WTC11 (cell line): ENCODE data around the gene HHAT. TPM values are rescaled to one million over a fixed set of nuclear protein-coding genes. Genes with fewer than 3 reads are reported as not detected.

Experiments used
- ATAC-seq: fragments of 200-7000 bp; cut with Tn5 transposase; 2 replicates; pipeline ENCODE4 v1.10.0; 2021; ENCODE audit warnings: mild to moderate bottlenecking, moderate library complexity
- CTCF ChIA-PET: fragments of 300-600 bp; sonication (Branson Sonifier 250); formaldehyde crosslinking; loops from one replicate; lab custom pipeline; 2021; ENCODE audit warnings: antibody characterized with exemption; lab: Charles Lee
- POLR2A ChIA-PET: fragments of 350-600 bp; sonication (Branson Sonifier 250); formaldehyde crosslinking; loops from one replicate; lab custom pipeline; 2021; ENCODE audit warnings: antibody characterized with exemption; lab: Charles Lee
- DNase-seq: peaks from one replicate; pipeline ENCODE4 v3.0.0; 2021; ENCODE audit warnings: low spot score
- H3K27ac Mint-ChIP-seq: 2 replicates; pipeline ENCODE4 v1.8.0; 2021; ENCODE audit warnings: mixed read lengths
- H3K27me3 Mint-ChIP-seq: 2 replicates; pipeline ENCODE4 v1.8.0; 2021; ENCODE audit warnings: low read depth, mild to moderate bottlenecking, moderate library complexity, mixed read lengths
- H3K36me3 Mint-ChIP-seq: 2 replicates; pipeline ENCODE4 v1.8.0; 2021; ENCODE audit warnings: mixed read lengths
- H3K4me1 Mint-ChIP-seq: 2 replicates; pipeline ENCODE4 v1.8.0; 2022; ENCODE audit warnings: mixed read lengths
- H3K4me3 Mint-ChIP-seq: 2 replicates; pipeline ENCODE4 v1.8.0; 2021; ENCODE audit warnings: mild to moderate bottlenecking, moderate library complexity, mixed read lengths
- H3K9me3 Mint-ChIP-seq: 2 replicates; pipeline ENCODE4 v1.8.0; 2021; ENCODE audit warnings: mixed read lengths
- AFF4 ChIP-seq: sonication (generic); formaldehyde crosslinking; IDR thresholded peaks from 2 replicates; pipeline ENCODE4 v1.8.1; 2023; ENCODE audit warnings: mild to moderate bottlenecking, missing genetic modification reagents, borderline replicate concordance
- ATF3 ChIP-seq: sonication (generic); formaldehyde crosslinking; conservative IDR thresholded peaks from 2 replicates; pipeline ENCODE4 v1.8.1; 2022; ENCODE audit warnings: mild to moderate bottlenecking, missing genetic modification reagents
- ATF6 ChIP-seq: sonication (generic); formaldehyde crosslinking; IDR thresholded peaks from 2 replicates; pipeline ENCODE4 v1.8.1; 2023; ENCODE audit warnings: mild to moderate bottlenecking, missing genetic modification reagents
- E2F4 ChIP-seq: sonication (generic); formaldehyde crosslinking; IDR thresholded peaks from 2 replicates; pipeline ENCODE4 v1.8.1; 2022; ENCODE audit warnings: low read depth, mild to moderate bottlenecking, moderate library complexity, missing genetic modification reagents, borderline replicate concordance
- EMX1 ChIP-seq: fragments of 250-450 bp; sonication (Bioruptor Pico); IDR thresholded peaks from 2 replicates; pipeline ENCODE4 v1.8.0; 2021; ENCODE audit warnings: mild to moderate bottlenecking
- ETV6 ChIP-seq: sonication (generic); formaldehyde crosslinking; IDR thresholded peaks from 2 replicates; pipeline ENCODE4 v1.8.1; 2022; ENCODE audit warnings: mild to moderate bottlenecking, missing genetic modification reagents
- FOXK1 ChIP-seq: sonication (generic); formaldehyde crosslinking; IDR thresholded peaks from 2 replicates; pipeline ENCODE4 v1.8.0; 2022; ENCODE audit warnings: mild to moderate bottlenecking, moderate library complexity, missing genetic modification reagents
- HMGA2 ChIP-seq: fragments of 250-450 bp; sonication (Bioruptor Pico); IDR thresholded peaks from 2 replicates; pipeline ENCODE4 v1.4.0; 2021; ENCODE audit warnings: mild to moderate bottlenecking, moderate library complexity
- HMGXB4 ChIP-seq: sonication (generic); formaldehyde crosslinking; IDR thresholded peaks from 2 replicates; pipeline ENCODE4 v1.8.1; 2023; ENCODE audit warnings: mild to moderate bottlenecking, moderate library complexity, missing genetic modification reagents
- JAZF1 ChIP-seq: fragments of 250-450 bp; sonication (Bioruptor Pico); IDR thresholded peaks from 2 replicates; pipeline ENCODE4 v1.9.0; 2021; ENCODE audit warnings: moderate library complexity, mild to moderate bottlenecking, inconsistent platforms
- KAT7 ChIP-seq: sonication (generic); formaldehyde crosslinking; IDR thresholded peaks from 2 replicates; pipeline ENCODE4 v1.8.1; 2023; ENCODE audit warnings: missing genetic modification reagents, mild to moderate bottlenecking, borderline replicate concordance
- PRDM15 ChIP-seq: sonication (generic); formaldehyde crosslinking; IDR thresholded peaks from 2 replicates; pipeline ENCODE4 v1.8.0; 2022; ENCODE audit warnings: missing genetic modification reagents
- ZBTB43 ChIP-seq: sonication (generic); formaldehyde crosslinking; IDR thresholded peaks from 2 replicates; pipeline ENCODE4 v1.8.1; 2023; ENCODE audit warnings: mild to moderate bottlenecking, missing genetic modification reagents
- ZNF219 ChIP-seq: sonication (generic); formaldehyde crosslinking; IDR thresholded peaks from 2 replicates; pipeline ENCODE4 v1.8.0; 2023; ENCODE audit warnings: missing genetic modification reagents, mild to moderate bottlenecking, borderline replicate concordance
- ZNF232 ChIP-seq: sonication (generic); formaldehyde crosslinking; IDR thresholded peaks from 2 replicates; pipeline ENCODE4 v1.8.0; 2022; ENCODE audit warnings: mild to moderate bottlenecking, missing genetic modification reagents
- total RNA-seq: library from RNA; stranded (reverse); gene quantifications from 3 replicates; pipeline ENCODE4 v1.2.3, GENCODE V29; 2021

Gene HHAT
- total RNA-seq, 1 experiment from 2014 or later: 0.39 TPM

- Mint-ChIP-seq H3K4me1 (peaks cover 13% of the 10 kb centered on the region), H3K27ac (no peak overlapping the region), H3K27me3 (peaks cover 37% of the 10 kb centered on the region), H3K36me3 (no peaks in the 10 kb centered on the region), H3K9me3 (no peaks in the 10 kb centered on the region; the same call in 1 of the 2 replicates)
- ATAC-seq (no peak), DNase-seq (no peak)
- no peak for TF ChIP-seq ETV6 (CRISPR knock-in tag)
- TF ChIP-seq ATF3: no peak
- TF ChIP-seq FOXK1 (CRISPR knock-in tag): no peak
- no peak for TF ChIP-seq PRDM15 (CRISPR knock-in tag)
- TF ChIP-seq ZNF232 (CRISPR knock-in tag): no peak
- TF ChIP-seq HMGXB4 (CRISPR knock-in tag): no peak
- TF ChIP-seq ATF6: no peak
- no peak for TF ChIP-seq E2F4 (CRISPR knock-in tag)
- TF ChIP-seq AFF4: no peak
- no peak for TF ChIP-seq JAZF1 (CRISPR knock-in tag)
- TF ChIP-seq, all 79 proteins: peak for 0
- ChIA-PET CTCF (no interaction called here), POLR2A (interaction anchor here (0.8 kb wide), 1 partner anchor 35 kb away, joined by 3 read pairs; no protein-coding TSS in a partner anchor)
- no peak overlapping the region for H3K4me3 Mint-ChIP-seq
These were observed 40.6 kb upstream of the HHAT start for GRCh38 chr1:210288116-210288515.

GRCh38 chr1:210289248-210289647 is 39.5 kb upstream of the HHAT start:
- Mint-ChIP-seq H3K27me3 (peaks cover 43% of the 10 kb centered on the region), H3K4me3 (no peak overlapping the region), H3K4me1 (peaks cover 18% of the 10 kb centered on the region), H3K36me3 (no peaks in the 10 kb centered on the region), H3K9me3 (no peaks in the 10 kb centered on the region; the same call in 1 of the 2 replicates), H3K27ac (no peak overlapping the region)
- ChIA-PET POLR2A (no interaction called here), CTCF (no interaction called here)
- DNase-seq: no peak
- ATAC-seq: no peak
- TF ChIP-seq KAT7 (no peak), HMGA2 (CRISPR knock-in tag) (no peak), EMX1 (CRISPR knock-in tag) (no peak), ZNF219 (CRISPR knock-in tag) (no peak), PRDM15 (CRISPR knock-in tag) (no peak), ZBTB43 (CRISPR knock-in tag) (no peak)
